Effector memory CD4-positive, alpha-beta T cell (primary cell): Measurements from ENCODE around the gene HS6ST1.

Source experiments
- DNase-seq, 3 donors: peaks; one replicate each; pipeline ENCODE4 v3.0.0-alpha.2; 2020
- H3K27ac ChIP-seq: 2 replicates; pipeline ENCODE4 v1.7.0; 2013; ENCODE audit warnings: mild to moderate bottlenecking, low read length, moderate library complexity; ENCODE audit not compliant: insufficient read depth, poor library complexity, severe bottlenecking
- H3K27me3 ChIP-seq: replicated peaks from 2 replicates; pipeline ENCODE4 v1.7.0; 2013; ENCODE audit warnings: mild to moderate bottlenecking, low read length; ENCODE audit not compliant: insufficient read depth, control insufficient read depth, poor library complexity, severe bottlenecking
- H3K36me3 ChIP-seq: 2 replicates; pipeline ENCODE4 v1.7.0; 2013; ENCODE audit warnings: mild to moderate bottlenecking, low read length, moderate library complexity; ENCODE audit not compliant: control insufficient read depth, insufficient read depth
- H3K4me1 ChIP-seq: 2 replicates; pipeline ENCODE4 v1.7.0; 2013; ENCODE audit warnings: low read length, mild to moderate bottlenecking; ENCODE audit not compliant: control insufficient read depth, insufficient read depth, poor library complexity, severe bottlenecking
- H3K4me3 ChIP-seq: 2 replicates; pipeline ENCODE4 v1.7.0; 2013; ENCODE audit warnings: low read length, low read depth, mild to moderate bottlenecking; ENCODE audit not compliant: insufficient read depth, poor library complexity, severe bottlenecking
- H3K9me3 ChIP-seq: 2 replicates; pipeline ENCODE4 v1.7.0; 2013; ENCODE audit warnings: mild to moderate bottlenecking, low read length, moderate library complexity; ENCODE audit not compliant: control insufficient read depth

The HS6ST1 gene

GRCh38 chr2:128310761-128311160 is 7.9 kb downstream of the HS6ST1 start:
- H3K9me3 ChIP-seq, result no peaks in the 10 kb centered on the region
- peaks cover 2% of the 10 kb centered on the region for H3K4me1 ChIP-seq
- no peak for DNase-seq
- no peaks in the 10 kb centered on the region for H3K27me3 ChIP-seq
- H3K4me3 ChIP-seq, result no peak overlapping the region
- H3K27ac ChIP-seq, result no peak overlapping the region
- no peaks in the 10 kb centered on the region for H3K36me3 ChIP-seq

- no peak overlapping the region for H3K27ac ChIP-seq
- H3K4me1 ChIP-seq, result no peaks in the 10 kb centered on the region
- no peak overlapping the region for H3K4me3 ChIP-seq
Observed at GRCh38 chr2:128310094-128310716, 8.5 kb downstream of the HS6ST1 start.

GRCh38 chr2:128309280-128310093 is 9.2 kb downstream of the HS6ST1 start:
- no peak overlapping the region for H3K27ac ChIP-seq
- no peaks in the 10 kb centered on the region for H3K9me3 ChIP-seq
- H3K4me3 ChIP-seq, result no peak overlapping the region
- H3K4me1 ChIP-seq, result no peaks in the 10 kb centered on the region
- DNase-seq, result no peak
- no peaks in the 10 kb centered on the region for H3K36me3 ChIP-seq
- no peaks in the 10 kb centered on the region for H3K27me3 ChIP-seq

More at GRCh38 chr2:128310094-128310716, 8.5 kb downstream of the HS6ST1 start:
- Histone ChIP-seq H3K27me3 (no peaks in the 10 kb centered on the region), H3K36me3 (no peaks in the 10 kb centered on the region), H3K9me3 (no peaks in the 10 kb centered on the region)
- no peak for DNase-seq

GRCh38 chr2:128308889-128309279 is 9.8 kb downstream of the HS6ST1 start:
- no peak overlapping the region for H3K4me3 ChIP-seq
- no peaks in the 10 kb centered on the region for H3K36me3 ChIP-seq
- H3K27me3 ChIP-seq, result no peaks in the 10 kb centered on the region
- no peaks in the 10 kb centered on the region for H3K4me1 ChIP-seq
- H3K27ac ChIP-seq, result no peak overlapping the region
- DNase-seq, result no peak
- H3K9me3 ChIP-seq, result no peaks in the 10 kb centered on the region

- no peak overlapping the region for H3K27ac ChIP-seq
- H3K4me1 ChIP-seq, result no peaks in the 10 kb centered on the region
- DNase-seq, result no peak
- H3K9me3 ChIP-seq, result no peaks in the 10 kb centered on the region
- no peak overlapping the region for H3K4me3 ChIP-seq
- H3K36me3 ChIP-seq, result no peaks in the 10 kb centered on the region
- no peaks in the 10 kb centered on the region for H3K27me3 ChIP-seq
Observed at GRCh38 chr2:128308284-128308731, 10.4 kb downstream of the HS6ST1 start.

- Histone ChIP-seq H3K4me1 (no peaks in the 10 kb centered on the region), H3K9me3 (no peaks in the 10 kb centered on the region), H3K36me3 (no peaks in the 10 kb centered on the region), H3K27ac (no peak overlapping the region), H3K4me3 (no peak overlapping the region), H3K27me3 (no peaks in the 10 kb centered on the region)
- no peak for DNase-seq
Observed at GRCh38 chr2:128307595-128307994, 11.1 kb downstream of the HS6ST1 start.

- no peaks in the 10 kb centered on the region for H3K36me3 ChIP-seq
- no peaks in the 10 kb centered on the region for H3K27me3 ChIP-seq
- DNase-seq, result no peak
- no peak overlapping the region for H3K4me3 ChIP-seq
- no peaks in the 10 kb centered on the region for H3K9me3 ChIP-seq
- H3K27ac ChIP-seq, result no peak overlapping the region
- H3K4me1 ChIP-seq, result no peaks in the 10 kb centered on the region
Observed at GRCh38 chr2:128306931-128307460, 11.7 kb downstream of the HS6ST1 start.

- no peak overlapping the region for H3K4me3 ChIP-seq
- H3K9me3 ChIP-seq, result no peaks in the 10 kb centered on the region
- no peak for DNase-seq
- no peaks in the 10 kb centered on the region for H3K27me3 ChIP-seq
- H3K36me3 ChIP-seq, result no peaks in the 10 kb centered on the region
- no peaks in the 10 kb centered on the region for H3K4me1 ChIP-seq
- no peak overlapping the region for H3K27ac ChIP-seq
Observed at GRCh38 chr2:128306081-128306930, 12.4 kb downstream of the HS6ST1 start.

- no peak for DNase-seq
- Histone ChIP-seq H3K4me3 (no peak overlapping the region), H3K4me1 (no peaks in the 10 kb centered on the region)
Observed at GRCh38 chr2:128305555-128306080, 13.1 kb downstream of the HS6ST1 start.

More at GRCh38 chr2:128305555-128306080, 13.1 kb downstream of the HS6ST1 start:
- Histone ChIP-seq H3K27ac (no peak overlapping the region), H3K9me3 (no peaks in the 10 kb centered on the region), H3K27me3 (no peaks in the 10 kb centered on the region), H3K36me3 (no peaks in the 10 kb centered on the region)
